HUES48 (cell line): ENCODE data around the gene KLHL21.
A peak's percentile ranks its signal among the peaks of the same experiment; 100 is the strongest.

ENCODE experiments used
- H3K27ac ChIP-seq: one replicate; pipeline ENCODE4 v1.7.0; 2013; ENCODE audit warnings: low read depth, low read length, inconsistent platforms
- H3K27me3 ChIP-seq: 2 replicates; pipeline ENCODE4 v1.6.1; 2013; ENCODE audit warnings: mild to moderate bottlenecking, low read length; ENCODE audit not compliant: control insufficient read depth, insufficient read depth
- H3K36me3 ChIP-seq: 2 replicates; pipeline ENCODE4 v1.6.1; 2013; ENCODE audit warnings: low read length; ENCODE audit not compliant: control insufficient read depth, insufficient read depth
- H3K4me1 ChIP-seq: 2 replicates; pipeline ENCODE4 v1.6.1; 2013; ENCODE audit warnings: mild to moderate bottlenecking, low read length; ENCODE audit not compliant: control insufficient read depth, insufficient read depth
- H3K4me3 ChIP-seq: 2 replicates; pipeline ENCODE4 v1.5.1; 2013; ENCODE audit warnings: mild to moderate bottlenecking, low read depth, low read length
- H3K9ac ChIP-seq: 2 replicates; pipeline ENCODE4 v1.6.1; 2013; ENCODE audit warnings: mild to moderate bottlenecking, low read depth, low read length, moderate library complexity
- H3K9me3 ChIP-seq: 2 replicates; pipeline ENCODE4 v1.6.1; 2013; ENCODE audit warnings: low read length; ENCODE audit not compliant: control insufficient read depth, insufficient read depth

KLHL21 gene

GRCh38 chr1:6580119-6580592 is 22.5 kb downstream of the KLHL21 start:
- Histone ChIP-seq H3K27ac (peak overlapping the region; percentile 46), H3K27me3 (no peaks in the 10 kb centered on the region), H3K4me3 (peak overlapping the region; percentile 77), H3K9ac (peak overlapping the region; percentile 9; the same call in 1 of the 2 replicates), H3K36me3 (peaks cover 7% of the 10 kb centered on the region), H3K4me1 (peaks cover 6% of the 10 kb centered on the region; the same call in 1 of the 2 replicates), H3K9me3 (no peaks in the 10 kb centered on the region)

GRCh38 chr1:6579374-6580118 is 23.1 kb downstream of the KLHL21 start, which contains the start of gene ZBTB48:
Gene ZBTB48, plus strand, starts transcription at chr1:6579994. Its CDS starts 616 bp downstream, at chr1:6580610.
- H3K36me3 ChIP-seq, result peaks cover 7% of the 10 kb centered on the region
- no peaks in the 10 kb centered on the region for H3K27me3 ChIP-seq
- H3K4me3 ChIP-seq, result peak within 1 kb of the TSS; percentile 77
- no peaks in the 10 kb centered on the region for H3K9me3 ChIP-seq
- H3K4me1 ChIP-seq, result peaks cover 6% of the 10 kb centered on the region; the same call in 1 of the 2 replicates
- peak within 1 kb of the TSS; percentile 46 for H3K27ac ChIP-seq
- H3K9ac ChIP-seq, result peak within 1 kb of the TSS; percentile 9; the same call in 1 of the 2 replicates

GRCh38 chr1:6578624-6579373 is 23.9 kb downstream of the KLHL21 start:
- Histone ChIP-seq H3K27ac (no peak overlapping the region), H3K4me3 (no peak overlapping the region), H3K36me3 (peaks cover 7% of the 10 kb centered on the region), H3K9ac (no peak overlapping the region), H3K4me1 (peaks cover 6% of the 10 kb centered on the region; the same call in 1 of the 2 replicates), H3K9me3 (no peaks in the 10 kb centered on the region), H3K27me3 (no peaks in the 10 kb centered on the region)

DNA sequence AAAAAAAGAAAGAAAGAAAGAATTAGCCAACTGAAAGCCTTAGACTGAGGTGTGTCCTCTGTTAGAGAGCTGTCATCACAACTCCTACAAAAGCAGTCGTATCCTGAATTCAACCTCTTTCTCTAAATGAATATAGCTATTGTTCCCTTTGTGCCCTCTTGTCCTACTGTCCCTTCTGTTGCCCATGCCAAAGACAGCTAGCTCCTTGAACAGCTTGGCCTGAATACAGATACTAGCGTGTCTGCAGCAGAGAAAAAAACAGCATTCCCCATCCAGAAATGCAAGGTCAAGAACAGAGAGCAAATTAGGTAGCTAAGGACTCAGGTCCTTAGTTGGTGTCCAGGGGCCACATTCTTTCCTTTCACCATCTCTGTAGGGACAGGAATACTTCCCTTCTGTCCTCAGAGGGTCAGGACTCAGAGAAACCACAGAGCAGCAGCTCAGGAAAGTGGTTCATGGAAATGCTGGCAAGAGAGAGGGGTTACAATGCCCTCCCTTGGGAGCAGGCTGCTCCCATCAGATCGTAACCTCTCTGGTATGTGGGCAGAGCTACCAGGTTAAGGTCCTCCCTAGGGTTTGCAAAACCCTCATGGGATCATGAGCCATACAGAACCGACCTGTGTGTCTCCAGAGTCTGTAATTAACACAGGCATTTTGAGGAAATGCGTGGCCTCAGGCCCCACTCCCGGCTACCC is 24.7 kb downstream of the KLHL21 start:
- no peak overlapping the region for H3K4me3 ChIP-seq
- no peaks in the 10 kb centered on the region for H3K9me3 ChIP-seq
- no peaks in the 10 kb centered on the region for H3K27me3 ChIP-seq
- H3K9ac ChIP-seq, result no peak overlapping the region
- H3K36me3 ChIP-seq, result peaks cover 7% of the 10 kb centered on the region
- H3K4me1 ChIP-seq, result peaks cover 6% of the 10 kb centered on the region; the same call in 1 of the 2 replicates
- no peak overlapping the region for H3K27ac ChIP-seq

DNA sequence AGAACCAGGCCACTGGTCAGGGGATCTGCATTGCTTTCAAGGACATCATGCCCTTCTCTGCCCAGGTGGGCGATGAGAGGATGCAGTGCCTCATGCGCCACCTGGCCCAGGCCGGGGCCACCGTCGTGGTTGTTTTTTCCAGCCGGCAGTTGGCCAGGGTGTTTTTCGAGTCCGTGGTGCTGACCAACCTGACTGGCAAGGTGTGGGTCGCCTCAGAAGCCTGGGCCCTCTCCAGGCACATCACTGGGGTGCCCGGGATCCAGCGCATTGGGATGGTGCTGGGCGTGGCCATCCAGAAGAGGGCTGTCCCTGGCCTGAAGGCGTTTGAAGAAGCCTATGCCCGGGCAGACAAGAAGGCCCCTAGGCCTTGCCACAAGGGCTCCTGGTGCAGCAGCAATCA is 27.9 kb downstream of the KLHL21 start:
- H3K27ac ChIP-seq, result no peak overlapping the region
- no peaks in the 10 kb centered on the region for H3K36me3 ChIP-seq
- no peaks in the 10 kb centered on the region for H3K9me3 ChIP-seq
- no peaks in the 10 kb centered on the region for H3K27me3 ChIP-seq
- H3K4me1 ChIP-seq, result peaks cover 6% of the 10 kb centered on the region; the same call in 1 of the 2 replicates
- no peak overlapping the region for H3K9ac ChIP-seq
- H3K4me3 ChIP-seq, result no peak overlapping the region

DNA sequence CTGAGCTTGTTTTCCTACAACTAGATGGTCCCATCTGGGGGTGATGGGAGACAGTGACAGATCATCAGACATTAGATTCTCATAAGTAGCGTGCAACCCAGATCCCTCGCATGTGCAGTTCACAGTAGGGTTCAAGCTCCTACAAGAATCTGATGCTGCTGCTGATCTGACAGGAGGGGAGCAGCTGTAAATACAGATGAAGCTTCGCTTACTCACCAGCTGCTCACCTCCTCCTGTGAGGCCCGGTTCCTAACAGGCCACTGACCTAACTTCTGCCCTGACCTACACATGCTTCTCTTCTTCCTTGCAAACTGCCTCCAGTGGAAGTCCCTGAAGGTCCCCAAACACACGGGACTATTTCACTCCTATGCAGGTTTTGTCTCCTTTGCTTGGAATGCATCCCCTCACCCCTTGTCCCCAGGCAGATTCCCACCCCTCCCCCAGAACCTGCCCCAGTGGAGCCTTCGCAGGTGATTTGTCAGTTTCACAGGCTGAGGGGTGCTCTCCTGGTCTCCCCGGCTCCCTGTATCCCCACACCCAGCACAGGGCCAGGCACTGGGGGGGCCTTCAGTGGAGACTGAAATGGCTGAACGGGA is 28.5 kb downstream of the KLHL21 start:
- H3K27ac ChIP-seq, result no peak overlapping the region
- no peaks in the 10 kb centered on the region for H3K9me3 ChIP-seq
- H3K4me3 ChIP-seq, result no peak overlapping the region
- H3K36me3 ChIP-seq, result no peaks in the 10 kb centered on the region
- H3K9ac ChIP-seq, result no peak overlapping the region
- no peaks in the 10 kb centered on the region for H3K27me3 ChIP-seq
- peaks cover 2% of the 10 kb centered on the region; the same call in 1 of the 2 replicates for H3K4me1 ChIP-seq

- Histone ChIP-seq H3K36me3 (no peaks in the 10 kb centered on the region), H3K9ac (no peak overlapping the region), H3K4me3 (no peak overlapping the region), H3K4me1 (no peaks in the 10 kb centered on the region), H3K27ac (no peak overlapping the region), H3K9me3 (no peaks in the 10 kb centered on the region), H3K27me3 (no peaks in the 10 kb centered on the region)
These were observed 29.9 kb downstream of the KLHL21 start for GRCh38 chr1:6572653-6573383.

DNA sequence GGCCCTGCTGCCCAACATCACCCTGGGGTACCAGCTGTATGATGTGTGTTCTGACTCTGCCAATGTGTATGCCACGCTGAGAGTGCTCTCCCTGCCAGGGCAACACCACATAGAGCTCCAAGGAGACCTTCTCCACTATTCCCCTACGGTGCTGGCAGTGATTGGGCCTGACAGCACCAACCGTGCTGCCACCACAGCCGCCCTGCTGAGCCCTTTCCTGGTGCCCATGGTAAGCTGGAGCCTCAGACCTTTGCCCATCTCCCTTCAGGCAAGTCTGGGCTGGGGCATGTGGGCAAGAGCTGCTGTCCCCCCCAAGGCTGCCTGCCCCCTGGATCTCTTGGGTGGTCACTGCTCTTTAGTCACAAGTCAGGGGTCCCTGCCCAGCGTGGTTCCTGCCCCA is 31.7 kb downstream of the KLHL21 start:
- Histone ChIP-seq H3K4me3 (no peak overlapping the region), H3K27ac (no peak overlapping the region), H3K9me3 (no peaks in the 10 kb centered on the region), H3K36me3 (no peaks in the 10 kb centered on the region), H3K27me3 (no peaks in the 10 kb centered on the region), H3K4me1 (no peaks in the 10 kb centered on the region), H3K9ac (no peak overlapping the region)

- H3K9ac ChIP-seq, result no peak overlapping the region
- H3K27me3 ChIP-seq, result peaks cover 1% of the 10 kb centered on the region
- no peaks in the 10 kb centered on the region for H3K36me3 ChIP-seq
- H3K9me3 ChIP-seq, result no peaks in the 10 kb centered on the region
- H3K4me3 ChIP-seq, result no peak overlapping the region
- no peak overlapping the region for H3K27ac ChIP-seq
- no peaks in the 10 kb centered on the region for H3K4me1 ChIP-seq
These were observed 32.6 kb downstream of the KLHL21 start for GRCh38 chr1:6570100-6570499.

GRCh38 chr1:6569033-6569432 is 33.6 kb downstream of the KLHL21 start:
- no peak overlapping the region for H3K9ac ChIP-seq
- no peaks in the 10 kb centered on the region for H3K9me3 ChIP-seq
- peaks cover 6% of the 10 kb centered on the region for H3K27me3 ChIP-seq
- H3K27ac ChIP-seq, result no peak overlapping the region
- no peaks in the 10 kb centered on the region for H3K36me3 ChIP-seq
- H3K4me3 ChIP-seq, result no peak overlapping the region
- H3K4me1 ChIP-seq, result no peaks in the 10 kb centered on the region
